Measurements from ENCODE around the gene ADAMTSL4. TPM values are rescaled to one million over a fixed set of nuclear protein-coding genes. Genes with fewer than 3 reads are reported as not detected.
A peak's percentile ranks its signal among the peaks of the same experiment; 100 is the strongest.

Gene ADAMTSL4
- total and polyA plus RNA-seq, 9 of the 15 experiments (the other 6 are each of a cell fraction or from before 2014, with no cell fraction given): 12.7 to 212 (median 35.6) TPM

GRCh38 chr1:150579110-150579944 lies 30.1 kb downstream of the ADAMTSL4 start, which contains the start of gene MCL1 (continued):
- peak in 1 of 2 experiments; percentile 28; a peak in 1 of 4 replicates for TF ChIP-seq FOXA3 (CRISPR knock-in tag; conservative IDR thresholded peaks at IDR 0.05 in 1 of 2, IDR thresholded peaks at IDR 0.05 in 1 of 2)
- TF ChIP-seq, protein P1, sequence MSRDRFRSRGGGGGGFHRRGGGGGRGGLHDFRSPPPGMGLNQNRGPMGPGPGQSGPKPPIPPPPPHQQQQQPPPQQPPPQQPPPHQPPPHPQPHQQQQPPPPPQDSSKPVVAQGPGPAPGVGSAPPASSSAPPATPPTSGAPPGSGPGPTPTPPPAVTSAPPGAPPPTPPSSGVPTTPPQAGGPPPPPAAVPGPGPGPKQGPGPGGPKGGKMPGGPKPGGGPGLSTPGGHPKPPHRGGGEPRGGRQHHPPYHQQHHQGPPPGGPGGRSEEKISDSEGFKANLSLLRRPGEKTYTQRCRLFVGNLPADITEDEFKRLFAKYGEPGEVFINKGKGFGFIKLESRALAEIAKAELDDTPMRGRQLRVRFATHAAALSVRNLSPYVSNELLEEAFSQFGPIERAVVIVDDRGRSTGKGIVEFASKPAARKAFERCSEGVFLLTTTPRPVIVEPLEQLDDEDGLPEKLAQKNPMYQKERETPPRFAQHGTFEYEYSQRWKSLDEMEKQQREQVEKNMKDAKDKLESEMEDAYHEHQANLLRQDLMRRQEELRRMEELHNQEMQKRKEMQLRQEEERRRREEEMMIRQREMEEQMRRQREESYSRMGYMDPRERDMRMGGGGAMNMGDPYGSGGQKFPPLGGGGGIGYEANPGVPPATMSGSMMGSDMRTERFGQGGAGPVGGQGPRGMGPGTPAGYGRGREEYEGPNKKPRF (IDR thresholded peaks at IDR 0.05; ENCODE audit: low read depth, low read length): no peak
- no peak for TF ChIP-seq NBN (IDR thresholded peaks at IDR 0.05; ENCODE audit: low read depth)
- no peak for TF ChIP-seq RFX1 (IDR thresholded peaks at IDR 0.05)
- no peak for TF ChIP-seq IRF2 (CRISPR knock-in tag; IDR thresholded peaks at IDR 0.05)
- peak; percentile 99 for TF ChIP-seq POLR2G (IDR thresholded peaks at IDR 0.05; ENCODE audit: low read depth, low read length)
- TF ChIP-seq, protein P2, sequence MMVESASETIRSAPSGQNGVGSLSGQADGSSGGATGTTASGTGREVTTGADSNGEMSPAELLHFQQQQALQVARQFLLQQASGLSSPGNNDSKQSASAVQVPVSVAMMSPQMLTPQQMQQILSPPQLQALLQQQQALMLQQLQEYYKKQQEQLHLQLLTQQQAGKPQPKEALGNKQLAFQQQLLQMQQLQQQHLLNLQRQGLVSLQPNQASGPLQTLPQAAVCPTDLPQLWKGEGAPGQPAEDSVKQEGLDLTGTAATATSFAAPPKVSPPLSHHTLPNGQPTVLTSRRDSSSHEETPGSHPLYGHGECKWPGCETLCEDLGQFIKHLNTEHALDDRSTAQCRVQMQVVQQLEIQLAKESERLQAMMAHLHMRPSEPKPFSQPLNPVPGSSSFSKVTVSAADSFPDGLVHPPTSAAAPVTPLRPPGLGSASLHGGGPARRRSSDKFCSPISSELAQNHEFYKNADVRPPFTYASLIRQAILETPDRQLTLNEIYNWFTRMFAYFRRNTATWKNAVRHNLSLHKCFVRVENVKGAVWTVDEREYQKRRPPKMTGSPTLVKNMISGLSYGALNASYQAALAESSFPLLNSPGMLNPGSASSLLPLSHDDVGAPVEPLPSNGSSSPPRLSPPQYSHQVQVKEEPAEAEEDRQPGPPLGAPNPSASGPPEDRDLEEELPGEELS (CRISPR knock-in tag; IDR thresholded peaks at IDR 0.05; ENCODE audit: borderline replicate concordance): 0 out of 2 replicates have a peak, but pooled peaks have one; percentile 14
- no peak for TF ChIP-seq ZNF232 (CRISPR knock-in tag; IDR thresholded peaks at IDR 0.05)
- TF ChIP-seq ARID3B (CRISPR knock-in tag; IDR thresholded peaks at IDR 0.05; ENCODE audit: borderline replicate concordance): no peak
- TF ChIP-seq, protein P3, sequence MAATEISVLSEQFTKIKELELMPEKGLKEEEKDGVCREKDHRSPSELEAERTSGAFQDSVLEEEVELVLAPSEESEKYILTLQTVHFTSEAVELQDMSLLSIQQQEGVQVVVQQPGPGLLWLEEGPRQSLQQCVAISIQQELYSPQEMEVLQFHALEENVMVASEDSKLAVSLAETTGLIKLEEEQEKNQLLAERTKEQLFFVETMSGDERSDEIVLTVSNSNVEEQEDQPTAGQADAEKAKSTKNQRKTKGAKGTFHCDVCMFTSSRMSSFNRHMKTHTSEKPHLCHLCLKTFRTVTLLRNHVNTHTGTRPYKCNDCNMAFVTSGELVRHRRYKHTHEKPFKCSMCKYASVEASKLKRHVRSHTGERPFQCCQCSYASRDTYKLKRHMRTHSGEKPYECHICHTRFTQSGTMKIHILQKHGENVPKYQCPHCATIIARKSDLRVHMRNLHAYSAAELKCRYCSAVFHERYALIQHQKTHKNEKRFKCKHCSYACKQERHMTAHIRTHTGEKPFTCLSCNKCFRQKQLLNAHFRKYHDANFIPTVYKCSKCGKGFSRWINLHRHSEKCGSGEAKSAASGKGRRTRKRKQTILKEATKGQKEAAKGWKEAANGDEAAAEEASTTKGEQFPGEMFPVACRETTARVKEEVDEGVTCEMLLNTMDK (IDR thresholded peaks at IDR 0.05; ENCODE audit: borderline replicate concordance, insufficient read depth, low read depth, low read length, poor library complexity, severe bottlenecking): no peak
- TF ChIP-seq U2AF1 (optimal IDR thresholded peaks at IDR 0.05; ENCODE audit: low read depth, low read length): no peak
- TF ChIP-seq ZFPM2 (CRISPR knock-in tag; IDR thresholded peaks at IDR 0.05): peak; percentile 83; the same call in 1 of the 2 replicates
- no peak for TF ChIP-seq ZNF778 (CRISPR knock-in tag; IDR thresholded peaks at IDR 0.05)
- no peak for TF ChIP-seq ZNF57 (CRISPR knock-in tag; IDR thresholded peaks at IDR 0.05)
- TF ChIP-seq, protein P4, sequence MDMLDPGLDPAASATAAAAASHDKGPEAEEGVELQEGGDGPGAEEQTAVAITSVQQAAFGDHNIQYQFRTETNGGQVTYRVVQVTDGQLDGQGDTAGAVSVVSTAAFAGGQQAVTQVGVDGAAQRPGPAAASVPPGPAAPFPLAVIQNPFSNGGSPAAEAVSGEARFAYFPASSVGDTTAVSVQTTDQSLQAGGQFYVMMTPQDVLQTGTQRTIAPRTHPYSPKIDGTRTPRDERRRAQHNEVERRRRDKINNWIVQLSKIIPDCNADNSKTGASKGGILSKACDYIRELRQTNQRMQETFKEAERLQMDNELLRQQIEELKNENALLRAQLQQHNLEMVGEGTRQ (CRISPR knock-in tag; IDR thresholded peaks at IDR 0.05): no peak
- TF ChIP-seq ZKSCAN3 (CRISPR knock-in tag; IDR thresholded peaks at IDR 0.05): no peak
- no peak for TF ChIP-seq DIDO1 (tag; IDR thresholded peaks at IDR 0.05; ENCODE audit: low read depth)
- no peak for TF ChIP-seq ADNP (tag; IDR thresholded peaks at IDR 0.05)

Data from K562 (cell line).